ENCODE results near the gene S1PR2.

DNA sequence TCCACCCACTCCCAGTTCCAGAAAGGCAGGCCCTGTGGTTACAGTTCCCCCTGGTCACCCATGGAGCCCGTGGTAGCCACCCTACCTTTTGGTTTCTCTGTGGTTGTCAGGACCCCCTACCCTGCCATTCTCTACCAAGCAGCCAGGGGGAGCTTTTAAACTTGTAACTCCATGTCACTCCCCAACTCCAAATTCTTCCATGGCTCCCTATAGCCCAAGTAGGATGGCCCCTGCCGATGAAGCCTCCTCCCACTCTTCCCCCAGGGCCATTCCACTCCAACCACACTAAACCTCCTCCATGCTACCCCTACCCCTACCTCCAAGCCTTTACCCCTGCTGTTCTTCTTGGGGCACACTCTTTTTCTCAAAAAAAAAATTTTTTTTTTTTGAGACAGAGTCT, 2.2 kb downstream of the S1PR2 start:
- TF ChIP-seq, protein P1, sequence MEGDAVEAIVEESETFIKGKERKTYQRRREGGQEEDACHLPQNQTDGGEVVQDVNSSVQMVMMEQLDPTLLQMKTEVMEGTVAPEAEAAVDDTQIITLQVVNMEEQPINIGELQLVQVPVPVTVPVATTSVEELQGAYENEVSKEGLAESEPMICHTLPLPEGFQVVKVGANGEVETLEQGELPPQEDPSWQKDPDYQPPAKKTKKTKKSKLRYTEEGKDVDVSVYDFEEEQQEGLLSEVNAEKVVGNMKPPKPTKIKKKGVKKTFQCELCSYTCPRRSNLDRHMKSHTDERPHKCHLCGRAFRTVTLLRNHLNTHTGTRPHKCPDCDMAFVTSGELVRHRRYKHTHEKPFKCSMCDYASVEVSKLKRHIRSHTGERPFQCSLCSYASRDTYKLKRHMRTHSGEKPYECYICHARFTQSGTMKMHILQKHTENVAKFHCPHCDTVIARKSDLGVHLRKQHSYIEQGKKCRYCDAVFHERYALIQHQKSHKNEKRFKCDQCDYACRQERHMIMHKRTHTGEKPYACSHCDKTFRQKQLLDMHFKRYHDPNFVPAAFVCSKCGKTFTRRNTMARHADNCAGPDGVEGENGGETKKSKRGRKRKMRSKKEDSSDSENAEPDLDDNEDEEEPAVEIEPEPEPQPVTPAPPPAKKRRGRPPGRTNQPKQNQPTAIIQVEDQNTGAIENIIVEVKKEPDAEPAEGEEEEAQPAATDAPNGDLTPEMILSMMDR (IDR thresholded peaks at IDR 0.05) = peak in 2 of 3 donors; percentile 20 to 23
- TF ChIP-seq POLR2A (IDR thresholded peaks at IDR 0.05) (no peak), EP300 (IDR thresholded peaks at IDR 0.05) (no peak)

All from ovary (tissue), 3 donors.